ENCODE results near the gene CA10.

Gene CA10

DNA sequence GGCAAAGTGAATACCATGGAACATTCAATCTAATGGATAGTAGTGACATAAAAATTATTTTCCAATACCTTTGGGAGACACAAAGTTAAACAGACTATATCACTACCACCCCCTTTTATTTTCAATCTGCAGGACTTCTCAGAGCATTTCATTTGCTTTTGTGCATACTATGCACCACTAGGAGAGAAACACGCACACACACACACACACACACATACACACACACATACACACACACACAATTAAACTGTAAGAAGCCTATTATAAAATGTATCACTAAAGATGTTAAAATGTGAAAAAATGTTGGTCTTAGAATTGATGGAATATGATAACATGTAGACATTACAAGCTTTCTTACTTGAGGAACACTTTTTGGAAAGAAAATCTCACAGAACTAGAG, 331.4 kb downstream of the CA10 start:
- DNase-seq, result no peak
- Mint-ChIP-seq H3K27ac (no peak overlapping the region), H3K36me3 (ENCODE audit: low read depth) (no peaks in the 10 kb centered on the region), H3K27me3 (peaks cover 6% of the 10 kb centered on the region), H3K4me3 (no peak overlapping the region), H3K4me1 (ENCODE audit: low read depth) (no peaks in the 10 kb centered on the region), H3K9me3 (no peaks in the 10 kb centered on the region)

DNA sequence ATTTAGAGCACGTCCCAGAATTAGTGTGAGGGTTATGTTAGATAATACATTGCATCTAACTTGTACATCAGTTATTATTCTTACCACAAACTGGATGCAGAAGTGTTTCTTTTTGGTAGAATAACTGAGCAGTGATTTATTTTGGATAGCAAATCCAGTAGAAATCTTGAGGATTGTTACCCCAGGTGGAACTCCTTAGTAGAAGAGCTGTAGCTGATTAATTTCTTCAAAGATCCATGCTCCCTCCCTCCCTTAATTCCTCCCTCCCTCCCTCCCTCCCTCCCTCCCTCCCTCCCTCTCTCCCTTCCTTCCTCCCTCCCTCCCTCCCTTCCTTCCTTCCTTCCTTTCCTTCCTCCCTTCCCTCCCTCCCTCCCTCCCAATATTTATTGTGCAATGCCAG, 337.7 kb downstream of the CA10 start:
- Mint-ChIP-seq H3K9me3 (no peaks in the 10 kb centered on the region), H3K27me3 (peaks cover 10% of the 10 kb centered on the region), H3K4me1 (ENCODE audit: low read depth) (peaks cover 6% of the 10 kb centered on the region), H3K27ac (peak overlapping the region; percentile 16), H3K36me3 (ENCODE audit: low read depth) (no peaks in the 10 kb centered on the region), H3K4me3 (no peak overlapping the region)
- DNase-seq, result no peak

DNA sequence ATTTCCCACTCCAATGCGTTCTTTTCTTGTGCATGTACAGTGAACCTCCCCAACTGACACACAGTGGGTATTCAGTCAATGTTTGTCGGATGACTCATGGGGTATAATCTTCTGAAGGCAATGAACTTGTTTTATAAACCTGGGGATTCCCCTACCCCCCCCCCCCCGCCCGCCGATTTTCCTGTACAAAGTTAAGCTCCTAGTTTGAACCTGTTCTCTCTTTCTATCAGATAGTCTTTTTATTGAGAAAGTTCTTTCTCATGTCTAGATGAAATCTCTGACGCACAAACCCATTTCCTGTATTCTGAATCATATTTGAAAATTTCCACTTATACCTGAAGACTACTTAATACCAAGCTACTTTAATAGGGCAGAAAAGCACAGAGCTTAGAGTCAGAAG, 338.3 kb downstream of the CA10 start:
- Mint-ChIP-seq H3K4me1 (ENCODE audit: low read depth) (peaks cover 6% of the 10 kb centered on the region), H3K36me3 (ENCODE audit: low read depth) (no peaks in the 10 kb centered on the region), H3K4me3 (no peak overlapping the region), H3K9me3 (no peaks in the 10 kb centered on the region), H3K27me3 (peaks cover 8% of the 10 kb centered on the region), H3K27ac (peak overlapping the region; percentile 16)
- DNase-seq, result no peak

- Mint-ChIP-seq H3K27ac (peak overlapping the region; percentile 80), H3K4me3 (no peak overlapping the region), H3K9me3 (no peaks in the 10 kb centered on the region), H3K4me1 (ENCODE audit: low read depth) (peaks cover 6% of the 10 kb centered on the region), H3K27me3 (peaks cover 8% of the 10 kb centered on the region), H3K36me3 (ENCODE audit: low read depth) (no peaks in the 10 kb centered on the region)
- DNase-seq, result no peak
Measured at GRCh38 chr17:51819341-51820219, 338.9 kb downstream of the CA10 start.

GRCh38 chr17:51818777-51819176, 339.7 kb downstream of the CA10 start:
- Mint-ChIP-seq H3K4me1 (ENCODE audit: low read depth) (peaks cover 6% of the 10 kb centered on the region), H3K27ac (no peak overlapping the region), H3K27me3 (peaks cover 8% of the 10 kb centered on the region), H3K4me3 (no peak overlapping the region), H3K9me3 (no peaks in the 10 kb centered on the region), H3K36me3 (ENCODE audit: low read depth) (no peaks in the 10 kb centered on the region)
- DNase-seq, result no peak

GRCh38 chr17:51817955-51818354, 340.6 kb downstream of the CA10 start:
- no peaks in the 10 kb centered on the region for H3K9me3 Mint-ChIP-seq
- H3K4me3 Mint-ChIP-seq, result no peak overlapping the region
- peaks cover 6% of the 10 kb centered on the region for H3K4me1 Mint-ChIP-seq (ENCODE audit: low read depth)
- H3K27me3 Mint-ChIP-seq, result peaks cover 8% of the 10 kb centered on the region
- no peak overlapping the region for H3K27ac Mint-ChIP-seq
- no peaks in the 10 kb centered on the region for H3K36me3 Mint-ChIP-seq (ENCODE audit: low read depth)
- DNase-seq, result no peak

- Mint-ChIP-seq H3K27me3 (peaks cover 8% of the 10 kb centered on the region), H3K27ac (no peak overlapping the region), H3K36me3 (ENCODE audit: low read depth) (no peaks in the 10 kb centered on the region), H3K9me3 (no peaks in the 10 kb centered on the region), H3K4me3 (no peak overlapping the region), H3K4me1 (ENCODE audit: low read depth) (peaks cover 6% of the 10 kb centered on the region)
- no peak for DNase-seq
Measured at GRCh38 chr17:51817117-51817516, 341.4 kb downstream of the CA10 start.

- Mint-ChIP-seq H3K27me3 (peaks cover 8% of the 10 kb centered on the region), H3K9me3 (no peaks in the 10 kb centered on the region), H3K4me3 (no peak overlapping the region), H3K4me1 (ENCODE audit: low read depth) (peaks cover 3% of the 10 kb centered on the region), H3K36me3 (ENCODE audit: low read depth) (no peaks in the 10 kb centered on the region), H3K27ac (no peak overlapping the region)
- DNase-seq, result no peak
Measured at GRCh38 chr17:51815097-51815496, 343.4 kb downstream of the CA10 start.

DNA sequence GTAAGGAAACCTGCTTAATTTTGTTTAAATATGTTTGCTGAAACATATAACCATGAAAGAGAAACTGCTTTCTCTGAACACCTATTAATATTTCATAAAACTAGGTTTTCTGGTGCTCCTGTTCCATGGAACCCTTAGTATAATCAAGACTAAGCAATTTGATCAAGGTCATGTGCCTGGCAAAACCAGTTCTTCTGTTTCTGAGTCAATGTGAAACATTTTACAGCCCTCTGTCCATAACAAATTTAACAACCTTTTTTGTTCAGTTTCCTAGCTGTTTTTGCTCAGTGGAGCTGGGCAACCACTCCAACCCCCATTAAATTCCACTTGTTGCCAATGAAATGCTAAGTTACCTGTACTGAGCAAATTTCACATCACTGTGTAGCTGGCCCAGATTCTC, 344.0 kb downstream of the CA10 start:
- Mint-ChIP-seq H3K27me3 (peaks cover 11% of the 10 kb centered on the region), H3K4me3 (no peak overlapping the region), H3K9me3 (no peaks in the 10 kb centered on the region), H3K4me1 (ENCODE audit: low read depth) (no peaks in the 10 kb centered on the region), H3K27ac (no peak overlapping the region), H3K36me3 (ENCODE audit: low read depth) (no peaks in the 10 kb centered on the region)
- DNase-seq, result no peak

DNA sequence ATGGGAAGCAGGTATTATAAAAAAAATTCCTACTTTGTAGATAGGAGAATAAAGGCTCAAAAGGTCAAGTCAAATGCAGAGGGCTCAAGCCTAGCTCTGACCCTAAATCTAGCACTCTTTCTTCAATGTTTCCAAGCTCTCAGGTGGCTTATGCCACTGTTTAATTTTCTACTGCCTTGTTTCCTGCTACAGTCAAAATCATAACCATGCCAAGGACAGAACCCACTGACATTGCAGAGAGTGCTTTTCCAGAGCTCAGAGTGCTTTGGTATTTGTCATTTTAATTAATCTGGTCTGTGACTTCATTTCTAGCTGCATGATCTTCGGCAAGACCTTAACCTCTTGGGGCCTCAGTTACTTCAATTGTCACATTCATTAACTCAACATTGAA, 344.7 kb downstream of the CA10 start:
- no peak for DNase-seq
- H3K27ac Mint-ChIP-seq, result no peak overlapping the region
- H3K4me1 Mint-ChIP-seq (ENCODE audit: low read depth), result no peaks in the 10 kb centered on the region
- no peaks in the 10 kb centered on the region for H3K36me3 Mint-ChIP-seq (ENCODE audit: low read depth)
- no peak overlapping the region for H3K4me3 Mint-ChIP-seq
- H3K9me3 Mint-ChIP-seq, result no peaks in the 10 kb centered on the region
- peaks cover 13% of the 10 kb centered on the region for H3K27me3 Mint-ChIP-seq

- no peak for DNase-seq
- no peaks in the 10 kb centered on the region for H3K4me1 Mint-ChIP-seq (ENCODE audit: low read depth)
- no peak overlapping the region for H3K27ac Mint-ChIP-seq
- no peak overlapping the region for H3K4me3 Mint-ChIP-seq
- H3K36me3 Mint-ChIP-seq (ENCODE audit: low read depth), result no peaks in the 10 kb centered on the region
- no peaks in the 10 kb centered on the region for H3K9me3 Mint-ChIP-seq
- H3K27me3 Mint-ChIP-seq, result peaks cover 13% of the 10 kb centered on the region
Measured at GRCh38 chr17:51813140-51813783, 345.3 kb downstream of the CA10 start.

GRCh38 chr17:51807460-51807859, 351.1 kb downstream of the CA10 start:
- H3K4me1 Mint-ChIP-seq (ENCODE audit: low read depth), result no peaks in the 10 kb centered on the region
- no peak overlapping the region for H3K4me3 Mint-ChIP-seq
- no peaks in the 10 kb centered on the region for H3K9me3 Mint-ChIP-seq
- peaks cover 21% of the 10 kb centered on the region for H3K27me3 Mint-ChIP-seq
- no peak overlapping the region for H3K27ac Mint-ChIP-seq
- H3K36me3 Mint-ChIP-seq (ENCODE audit: low read depth), result no peaks in the 10 kb centered on the region
- DNase-seq, result no peak

GRCh38 chr17:51805765-51806164, 352.7 kb downstream of the CA10 start:
- no peaks in the 10 kb centered on the region for H3K9me3 Mint-ChIP-seq
- no peaks in the 10 kb centered on the region for H3K36me3 Mint-ChIP-seq (ENCODE audit: low read depth)
- DNase-seq, result no peak
- H3K27me3 Mint-ChIP-seq, result peaks cover 17% of the 10 kb centered on the region
- no peaks in the 10 kb centered on the region for H3K4me1 Mint-ChIP-seq (ENCODE audit: low read depth)
- H3K4me3 Mint-ChIP-seq, result no peak overlapping the region
- no peak overlapping the region for H3K27ac Mint-ChIP-seq

DNA sequence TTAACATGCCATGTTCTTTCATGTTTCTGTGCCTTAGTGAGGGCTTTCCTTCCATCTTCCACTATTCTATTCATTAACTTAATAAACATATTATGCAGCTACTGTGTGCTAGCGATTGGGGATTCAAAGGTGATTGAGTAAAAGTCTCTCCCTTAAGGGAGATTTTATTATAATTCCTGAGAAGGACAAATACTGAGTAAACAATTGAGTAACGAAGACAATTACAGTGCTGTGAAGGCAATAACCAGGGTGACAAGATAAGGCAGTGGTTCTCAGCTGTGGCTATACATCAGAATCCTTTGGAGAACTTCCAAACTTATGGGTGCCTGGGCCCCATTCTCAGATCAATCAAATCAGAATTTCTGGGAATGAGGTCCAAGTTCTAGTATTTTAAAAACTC, 353.3 kb downstream of the CA10 start:
- no peaks in the 10 kb centered on the region for H3K9me3 Mint-ChIP-seq
- H3K4me3 Mint-ChIP-seq, result no peak overlapping the region

GRCh38 chr17:51803161-51803560, 355.4 kb downstream of the CA10 start:
- Mint-ChIP-seq H3K9me3 (no peaks in the 10 kb centered on the region), H3K27ac (no peak overlapping the region), H3K36me3 (ENCODE audit: low read depth) (no peaks in the 10 kb centered on the region), H3K4me3 (no peak overlapping the region), H3K27me3 (peaks cover 8% of the 10 kb centered on the region), H3K4me1 (ENCODE audit: low read depth) (no peaks in the 10 kb centered on the region)
- DNase-seq, result no peak

More for the DNA sequence above, 353.3 kb downstream of the CA10 start:
- no peaks in the 10 kb centered on the region for H3K36me3 Mint-ChIP-seq (ENCODE audit: low read depth)
- H3K27me3 Mint-ChIP-seq, result peaks cover 13% of the 10 kb centered on the region
- no peak overlapping the region for H3K27ac Mint-ChIP-seq
- no peaks in the 10 kb centered on the region for H3K4me1 Mint-ChIP-seq (ENCODE audit: low read depth)
- no peak for DNase-seq
